Measurements from ENCODE around the gene FBRS. TPM values are rescaled to one million over a fixed set of nuclear protein-coding genes. Genes with fewer than 3 reads are reported as not detected.

The FBRS gene
- total RNA-seq, 6 donors from 2014 or later = 38.0 to 150 (median 70.4) TPM

DNA sequence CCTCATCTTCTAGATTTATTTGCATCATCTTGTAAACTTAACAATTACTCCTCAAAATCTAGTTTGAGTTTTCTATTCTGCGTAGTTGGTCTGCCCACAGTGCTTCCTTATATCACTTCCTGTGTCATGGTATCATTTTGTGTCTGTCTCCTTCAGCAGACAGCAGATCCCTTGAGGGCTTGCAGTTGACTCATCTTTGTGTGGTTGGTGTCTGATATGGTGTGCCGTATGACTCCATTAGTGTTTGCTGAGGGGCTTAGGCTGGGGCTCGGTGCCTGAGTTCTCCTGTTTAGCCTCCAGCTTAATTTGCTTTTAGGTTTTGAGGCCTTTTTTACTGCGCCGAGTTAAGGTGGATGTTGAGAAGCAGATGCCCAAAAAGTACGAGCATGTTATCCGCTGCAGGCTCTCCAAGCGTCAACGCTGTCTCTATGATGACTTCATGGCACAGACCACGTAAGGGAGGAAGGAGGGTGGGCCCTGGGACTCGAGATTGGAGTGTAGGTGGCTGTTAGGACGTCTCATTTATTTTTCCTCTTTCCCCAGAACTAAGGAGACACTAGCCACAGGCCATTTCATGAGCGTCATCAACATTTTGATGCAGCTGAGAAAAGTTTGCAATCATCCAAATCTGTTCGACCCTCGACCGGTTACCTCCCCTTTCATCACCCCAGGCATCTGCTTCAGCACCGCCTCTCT, 57.7 kb downstream of the FBRS start:
- Histone ChIP-seq H3K4me3 (no peak overlapping the region), H3K9me3 (no peaks in the 10 kb centered on the region), H3K27me3 (no peaks in the 10 kb centered on the region), H3K27ac (peak overlapping the region; percentile 31 to 77 (median 56)), H3K4me1 (peaks cover 3 to 17% (median 11%) of the 10 kb centered on the region in 4 donors), H3K36me3 (peaks cover 59 to 100% (median 92%) of the 10 kb centered on the region in 4 donors)
- no peak for DNase-seq
- 82 to 87% methylated on average over 17 of the region's 17 CpGs for WGBS, 2 donors
- ATAC-seq (ENCODE audit: low FRiP score in 2 of 2) = peak in 1 of 2 donors; percentile 71
- TF ChIP-seq, protein P1, sequence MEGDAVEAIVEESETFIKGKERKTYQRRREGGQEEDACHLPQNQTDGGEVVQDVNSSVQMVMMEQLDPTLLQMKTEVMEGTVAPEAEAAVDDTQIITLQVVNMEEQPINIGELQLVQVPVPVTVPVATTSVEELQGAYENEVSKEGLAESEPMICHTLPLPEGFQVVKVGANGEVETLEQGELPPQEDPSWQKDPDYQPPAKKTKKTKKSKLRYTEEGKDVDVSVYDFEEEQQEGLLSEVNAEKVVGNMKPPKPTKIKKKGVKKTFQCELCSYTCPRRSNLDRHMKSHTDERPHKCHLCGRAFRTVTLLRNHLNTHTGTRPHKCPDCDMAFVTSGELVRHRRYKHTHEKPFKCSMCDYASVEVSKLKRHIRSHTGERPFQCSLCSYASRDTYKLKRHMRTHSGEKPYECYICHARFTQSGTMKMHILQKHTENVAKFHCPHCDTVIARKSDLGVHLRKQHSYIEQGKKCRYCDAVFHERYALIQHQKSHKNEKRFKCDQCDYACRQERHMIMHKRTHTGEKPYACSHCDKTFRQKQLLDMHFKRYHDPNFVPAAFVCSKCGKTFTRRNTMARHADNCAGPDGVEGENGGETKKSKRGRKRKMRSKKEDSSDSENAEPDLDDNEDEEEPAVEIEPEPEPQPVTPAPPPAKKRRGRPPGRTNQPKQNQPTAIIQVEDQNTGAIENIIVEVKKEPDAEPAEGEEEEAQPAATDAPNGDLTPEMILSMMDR (IDR thresholded peaks at IDR 0.05) = no peak
- TF ChIP-seq POLR2A (IDR thresholded peaks at IDR 0.05) (no peak), EP300 (IDR thresholded peaks at IDR 0.05) (no peak), POLR2AphosphoS5 (IDR thresholded peaks at IDR 0.05) (no peak)

DNA sequence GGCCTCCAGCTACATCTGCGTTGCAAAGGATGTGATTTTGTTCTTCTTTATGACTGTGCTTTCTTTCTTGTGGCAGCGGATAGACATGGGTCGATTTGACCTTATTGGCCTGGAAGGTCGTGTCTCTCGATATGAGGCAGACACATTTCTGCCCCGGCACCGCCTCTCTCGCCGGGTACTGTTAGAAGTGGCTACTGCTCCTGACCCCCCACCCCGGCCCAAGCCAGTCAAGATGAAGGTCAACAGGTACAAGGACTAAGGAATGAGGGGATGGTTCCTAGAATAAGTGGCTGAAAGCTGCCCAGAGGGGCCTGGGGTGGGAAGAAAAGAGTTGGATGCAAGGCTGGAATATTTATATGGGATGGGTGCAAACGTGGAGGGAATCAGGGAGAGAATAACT, 61.9 kb downstream of the FBRS start:
- no peak overlapping the region for H3K4me3 ChIP-seq
- ATAC-seq (ENCODE audit: low FRiP score in 2 of 2) (no peak), DNase-seq (no peak)
- no peaks in the 10 kb centered on the region for H3K27me3 ChIP-seq
- TF ChIP-seq EP300 (IDR thresholded peaks at IDR 0.05) = no peak
- TF ChIP-seq POLR2A (IDR thresholded peaks at IDR 0.05) = no peak
- TF ChIP-seq, protein P1 (IDR thresholded peaks at IDR 0.05) = no peak
- TF ChIP-seq POLR2AphosphoS5 (IDR thresholded peaks at IDR 0.05) = no peak
- no peak overlapping the region for H3K27ac ChIP-seq
- 91 to 92% methylated on average over 11 of the region's 11 CpGs for WGBS, 2 donors
- no peaks in the 10 kb centered on the region for H3K9me3 ChIP-seq
- peaks cover 0 to 11% (median 6%) of the 10 kb centered on the region in 4 donors for H3K4me1 ChIP-seq
- H3K36me3 ChIP-seq = peaks cover 77 to 100% (median 96%) of the 10 kb centered on the region in 4 donors

Small RNAs within 50 kb of the gene (small RNA-seq; reads per million reads assigned to genes)
- gene AC093249.1 (0 reads per million in 4 donors), gene RNU6-1043P (0 reads per million in 4 donors), gene RNU6-416P (0 reads per million in 4 donors), gene SNORA30 (0.11 to 1.6 (median 0.39) reads per million in 4 donors)

Other genes with a start within 250 kb of the FBRS start
- gene DCTPP1, start 228.4 kb upstream of the FBRS start, total RNA-seq = 10 to 100 TPM in 5 of 6 donors, 1 to 10 TPM in 1; 4.2 to 31.8 (median 20.0) TPM
- 10 to 100 TPM; 34.7 to 64.0 (median 38.2) TPM for gene SEPHS2, start 212.6 kb upstream of the FBRS start, total RNA-seq
- gene ITGAL, start 185.7 kb upstream of the FBRS start, total RNA-seq = 100 to 1,000 TPM in 1 of 6 donors, 10 to 100 TPM in 5; 22.8 to 138 (median 67.0) TPM
- gene ZNF768, start 131.9 kb upstream of the FBRS start, total RNA-seq = 10 to 100 TPM; 27.3 to 58.7 (median 34.8) TPM
- gene ZNF747, start 123.6 kb upstream of the FBRS start, total RNA-seq = 10 to 100 TPM; 11.0 to 15.5 (median 11.5) TPM
- gene ZNF764, start 100.1 kb upstream of the FBRS start, total RNA-seq = 10 to 100 TPM in 4 of 6 donors, 1 to 10 TPM in 2; 7.6 to 18.9 (median 10.6) TPM
- 10 to 100 TPM; 15.0 to 34.6 (median 18.8) TPM for gene ZNF688, start 86.7 kb upstream of the FBRS start, total RNA-seq
- gene ZNF785, start 72.7 kb upstream of the FBRS start, total RNA-seq = 10 to 100 TPM in 4 of 6 donors, 1 to 10 TPM in 2; 7.3 to 52.4 (median 15.3) TPM
- gene ZNF689, start 48.0 kb upstream of the FBRS start, total RNA-seq = 10 to 100 TPM in 2 of 6 donors, 1 to 10 TPM in 4; 3.1 to 10.9 (median 8.9) TPM
- 100 to 1,000 TPM in 1 of 6 donors, 10 to 100 TPM in 5; 34.5 to 160 (median 54.9) TPM for gene PRR14, start 7.5 kb upstream of the FBRS start, total RNA-seq
- 100 to 1,000 TPM in 1 of 6 donors, 10 to 100 TPM in 5; 38.3 to 102 (median 66.0) TPM for gene SRCAP, start 40.7 kb downstream of the FBRS start, total RNA-seq
- 10 to 100 TPM; 27.4 to 70.2 (median 33.5) TPM for gene PHKG2, start 90.0 kb downstream of the FBRS start, total RNA-seq
- gene CFAP119, start 103.6 kb downstream of the FBRS start, total RNA-seq = 10 to 100 TPM in 4 of 6 donors, 1 to 10 TPM in 2; 6.1 to 45.1 (median 16.0) TPM
- 100 to 1,000 TPM in 2 of 6 donors, 10 to 100 TPM in 4; 69.9 to 137 (median 95.2) TPM for gene RNF40, start 103.9 kb downstream of the FBRS start, total RNA-seq
- gene ZNF629, start 128.8 kb downstream of the FBRS start, total RNA-seq = 10 to 100 TPM; 13.1 to 32.5 (median 14.8) TPM
- gene BCL7C, start 235.6 kb downstream of the FBRS start, total RNA-seq = 10 to 100 TPM; 15.7 to 32.8 (median 28.2) TPM
- 10 to 100 TPM in 2 of 6 donors, 1 to 10 TPM in 4; 4.2 to 14.5 (median 7.1) TPM for gene CTF1, start 238.2 kb downstream of the FBRS start, total RNA-seq